GM13976 (cell line): ENCODE results near the gene RBM33.

Source experiments
- DNase-seq: peaks from one replicate; pipeline ENCODE4 v3.0.0; 2012; ENCODE audit warnings: low spot score
- in situ Hi-C: fragments of 300-500 bp; cut with MboI; formaldehyde crosslinking; loops from one replicate; pipeline ENCODE4 v1.12.0; 2022; ENCODE audit warnings: low sequenced_read_pairs, mixed read lengths, inconsistent platforms; ENCODE audit not compliant: unreplicated experiment
- TF ChIP-seq, protein P1 (sequence below): IDR thresholded peaks from 2 replicates; pipeline ENCODE4 v1.5.1; 2012; ENCODE audit warnings: borderline replicate concordance, mild to moderate bottlenecking; ENCODE audit not compliant: insufficient read depth; ENCODE audit errors: extremely low read depth, missing control alignments, control extremely low read depth

Gene RBM33

DNA sequence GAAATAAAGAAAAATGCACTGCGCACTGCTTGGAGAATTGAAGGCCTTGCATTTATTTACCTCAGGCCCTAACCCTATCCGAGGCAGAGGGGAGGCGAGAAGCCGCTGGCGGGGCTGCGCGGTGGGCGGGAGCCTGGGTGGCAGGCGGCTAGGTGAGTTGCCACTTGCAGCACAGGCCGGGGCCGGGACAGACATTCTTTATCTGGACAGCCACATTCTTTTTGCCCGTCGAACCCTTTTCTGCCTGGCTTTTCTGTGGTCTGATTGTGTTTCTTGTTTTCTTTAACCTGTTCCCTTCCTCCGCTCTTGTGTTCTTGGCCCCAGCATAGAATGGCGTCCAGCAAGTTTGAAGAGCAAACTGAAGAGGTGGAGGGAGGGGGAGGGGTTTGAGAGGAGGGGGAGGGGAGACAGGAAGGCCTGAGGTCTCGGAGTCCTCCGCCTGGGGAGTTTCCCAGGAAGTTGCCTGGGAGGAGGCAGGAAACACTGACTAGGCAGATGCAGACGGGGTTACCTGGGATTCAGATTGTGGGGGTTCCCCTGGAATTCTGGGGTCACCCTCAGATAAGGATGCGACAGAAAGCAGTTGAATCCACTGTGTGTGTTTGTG, 162.7 kb downstream of the RBM33 start:
- DNase-seq = no peak
- in situ Hi-C loops = loop anchor here (25.0 kb wide), 1 partner anchor 1005 kb away; no protein-coding TSS in a partner anchor
- TF ChIP-seq, protein P1, sequence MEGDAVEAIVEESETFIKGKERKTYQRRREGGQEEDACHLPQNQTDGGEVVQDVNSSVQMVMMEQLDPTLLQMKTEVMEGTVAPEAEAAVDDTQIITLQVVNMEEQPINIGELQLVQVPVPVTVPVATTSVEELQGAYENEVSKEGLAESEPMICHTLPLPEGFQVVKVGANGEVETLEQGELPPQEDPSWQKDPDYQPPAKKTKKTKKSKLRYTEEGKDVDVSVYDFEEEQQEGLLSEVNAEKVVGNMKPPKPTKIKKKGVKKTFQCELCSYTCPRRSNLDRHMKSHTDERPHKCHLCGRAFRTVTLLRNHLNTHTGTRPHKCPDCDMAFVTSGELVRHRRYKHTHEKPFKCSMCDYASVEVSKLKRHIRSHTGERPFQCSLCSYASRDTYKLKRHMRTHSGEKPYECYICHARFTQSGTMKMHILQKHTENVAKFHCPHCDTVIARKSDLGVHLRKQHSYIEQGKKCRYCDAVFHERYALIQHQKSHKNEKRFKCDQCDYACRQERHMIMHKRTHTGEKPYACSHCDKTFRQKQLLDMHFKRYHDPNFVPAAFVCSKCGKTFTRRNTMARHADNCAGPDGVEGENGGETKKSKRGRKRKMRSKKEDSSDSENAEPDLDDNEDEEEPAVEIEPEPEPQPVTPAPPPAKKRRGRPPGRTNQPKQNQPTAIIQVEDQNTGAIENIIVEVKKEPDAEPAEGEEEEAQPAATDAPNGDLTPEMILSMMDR = no peak

DNA sequence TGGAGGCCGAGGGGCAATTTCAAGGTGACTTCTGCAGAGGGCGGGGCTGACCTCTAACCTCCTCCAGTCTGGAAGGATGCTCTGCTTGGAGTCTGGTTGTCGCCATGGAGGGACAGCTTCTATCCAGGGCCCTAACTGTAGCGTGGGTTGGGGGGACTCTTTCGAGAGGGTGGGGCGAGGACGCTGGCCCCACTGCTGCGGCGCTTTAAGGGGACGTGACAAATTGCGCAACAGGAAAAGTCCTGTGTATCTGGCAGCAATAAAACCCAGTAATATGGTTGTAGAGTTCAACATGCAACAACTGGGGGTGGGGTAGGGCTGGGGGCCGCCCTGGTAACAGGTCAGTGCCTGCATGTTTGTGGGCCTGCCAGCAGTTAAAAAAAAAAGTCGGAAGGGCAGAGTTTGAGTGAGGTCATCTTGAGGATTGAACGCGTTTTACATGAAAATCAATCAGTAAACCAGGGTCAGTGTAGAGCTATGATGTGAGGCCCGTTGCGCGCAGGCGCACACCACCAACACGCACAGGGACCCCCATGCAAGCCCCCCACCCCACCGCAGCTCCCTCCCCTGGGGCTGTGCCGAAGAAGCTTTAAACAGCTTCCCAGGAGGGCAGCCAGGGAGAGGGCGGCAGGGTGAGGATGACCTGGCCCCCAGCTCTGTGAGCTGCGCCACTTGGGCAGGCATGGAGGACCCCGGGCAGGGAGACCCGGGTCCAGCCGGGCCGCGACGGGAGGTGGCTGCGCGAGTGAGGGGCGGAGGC, 163.5 kb downstream of the RBM33 start:
- TF ChIP-seq, protein P1 = no peak
- DNase-seq = no peak
- in situ Hi-C loops = loop anchor here (25.0 kb wide), 1 partner anchor 1004 kb away; no protein-coding TSS in a partner anchor

DNA sequence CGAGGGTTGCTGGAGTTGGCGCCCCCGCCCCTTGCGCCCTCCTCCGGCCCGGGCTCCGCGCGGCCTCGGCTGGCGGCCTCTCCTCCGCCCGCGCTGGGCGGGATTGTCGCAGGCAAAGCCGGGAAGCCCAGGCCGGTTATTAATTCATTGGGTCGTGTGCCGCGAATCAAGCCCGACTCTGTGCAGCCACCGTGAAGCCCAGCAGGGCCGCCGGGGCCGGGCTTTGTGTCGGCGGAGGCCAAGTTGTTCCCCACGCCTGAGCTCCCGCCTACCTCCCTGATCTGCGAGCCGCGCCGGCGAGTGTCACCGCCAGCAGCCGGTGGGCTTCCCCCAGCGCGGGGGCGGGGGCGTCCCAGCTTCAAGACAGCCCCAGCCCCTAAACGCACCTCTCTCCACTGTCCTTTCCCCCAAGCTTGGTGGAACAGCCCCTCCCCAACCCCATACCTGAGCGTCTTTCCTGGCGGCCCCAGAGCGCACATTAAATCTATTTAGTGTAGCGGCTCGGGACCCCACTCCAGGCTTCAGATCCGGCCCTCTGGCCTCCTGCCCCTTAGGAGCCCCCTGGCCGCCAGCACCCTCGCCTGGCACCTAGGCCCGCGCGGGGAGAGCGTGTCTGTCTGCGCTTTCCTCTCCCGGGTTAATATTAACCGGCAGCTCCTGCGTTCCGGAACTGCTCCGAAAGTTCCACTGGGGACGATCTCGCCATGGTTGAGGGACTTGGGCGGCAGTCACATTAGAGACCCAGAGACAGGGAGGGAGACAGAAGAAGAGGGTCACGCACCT, 164.3 kb downstream of the RBM33 start:
- in situ Hi-C loops = loop anchor here (25.0 kb wide), 1 partner anchor 1004 kb away; no protein-coding TSS in a partner anchor
- TF ChIP-seq, protein P1 = no peak
- DNase-seq = no peak

DNA sequence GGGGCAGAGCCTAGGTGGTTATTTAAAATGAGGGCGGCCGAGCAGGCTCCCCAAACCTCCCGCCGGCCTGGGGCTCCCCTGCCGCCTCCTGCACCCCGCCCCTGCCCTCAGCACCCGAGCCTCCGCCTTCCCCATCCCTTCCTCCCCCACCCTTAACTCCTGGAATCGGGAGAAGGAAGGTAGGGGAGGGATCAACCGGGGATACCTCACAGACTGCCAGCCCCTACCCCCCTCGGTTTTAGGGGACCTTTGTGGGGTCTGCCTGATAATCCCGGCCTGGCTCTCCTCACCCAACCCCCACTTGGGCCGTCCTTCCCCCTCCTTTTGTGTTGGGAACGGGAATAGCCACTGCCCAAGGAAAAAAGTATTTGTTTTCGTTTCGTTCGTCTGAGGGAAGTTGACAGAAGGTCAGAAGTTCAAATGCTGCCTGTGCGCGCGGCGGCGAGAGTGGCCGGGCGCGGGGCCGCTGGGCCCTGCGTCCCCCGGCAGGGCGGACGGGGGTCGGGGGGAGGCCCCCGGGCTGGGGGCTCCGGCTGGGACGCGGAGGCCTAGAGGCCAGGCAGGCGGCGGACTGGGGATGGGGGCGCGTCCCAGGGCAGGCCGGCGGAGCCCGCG, 165.0 kb downstream of the RBM33 start:
- in situ Hi-C loops = loop anchor here (25.0 kb wide), 1 partner anchor 1003 kb away; no protein-coding TSS in a partner anchor
- TF ChIP-seq, protein P1 = no peak
- no peak for DNase-seq

DNA sequence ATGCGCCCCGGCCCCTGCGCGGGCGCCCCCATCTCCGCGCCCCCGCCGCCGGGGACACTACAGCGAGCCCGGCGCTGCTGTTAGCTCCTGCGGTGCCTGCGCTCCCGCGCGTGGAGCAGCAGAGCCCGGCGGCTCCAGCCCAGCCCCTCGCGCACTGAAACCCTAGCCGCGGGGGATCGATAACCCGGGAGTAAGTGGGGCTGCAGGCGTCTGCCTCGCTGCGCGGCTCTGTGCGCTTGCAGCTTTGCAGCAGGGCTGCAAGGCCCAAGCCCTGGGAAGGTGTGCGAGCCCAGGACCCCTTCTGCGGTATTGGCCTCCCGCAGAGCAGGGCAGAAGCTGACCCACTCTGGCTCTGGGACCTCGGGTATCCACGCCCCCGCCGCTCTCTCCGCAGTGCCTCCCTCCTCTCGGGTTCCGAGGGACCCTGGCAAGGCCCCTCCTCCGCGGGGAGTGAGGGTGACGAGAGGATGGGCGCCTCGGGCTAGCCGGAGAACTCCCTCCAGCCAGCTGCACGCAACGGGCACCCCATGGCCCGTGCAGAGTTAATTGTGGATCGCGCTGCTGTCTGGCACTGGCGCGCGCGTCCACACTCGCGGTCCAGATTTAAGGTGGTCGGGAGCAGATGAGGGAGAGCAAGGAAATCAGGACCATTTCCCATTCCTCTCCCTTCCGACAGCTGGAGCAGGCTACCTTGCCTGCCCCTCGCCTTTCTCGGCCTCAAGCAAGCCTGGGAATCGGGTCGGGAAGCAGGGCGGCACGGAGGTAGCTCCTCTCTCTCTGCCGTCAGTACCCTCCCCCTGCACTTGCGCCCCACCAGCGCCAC, 165.7 kb downstream of the RBM33 start:
- DNase-seq = no peak
- in situ Hi-C loops = loop anchor here (10.0 to 25.0 kb wide), 2 partner anchors 665 to 1002 kb away; no protein-coding TSS in a partner anchor
- TF ChIP-seq, protein P1 = no peak
